KOPT-K1 (cell line): Measurements from ENCODE around the gene ELFN1.
"Not testable (repeated sequence)": the region's sequence is repeated elsewhere in the genome, so short reads cannot be mapped to it uniquely, and the experiment has no call there.

Experiments
- H3K27ac ChIP-seq: fragments of 200-600 bp; sonication (generic); 2 replicates; pipeline ENCODE4 v1.5.1; 2016; ENCODE audit warnings: antibody characterized with exemption, mild to moderate bottlenecking, low read depth, low read length; ENCODE audit not compliant: poor library complexity, severe bottlenecking
- H3K36me3 ChIP-seq: fragments of 200-600 bp; sonication (generic); 2 replicates; pipeline ENCODE4 v1.5.1; 2017; ENCODE audit warnings: antibody characterized with exemption, mild to moderate bottlenecking, low read length, moderate library complexity; ENCODE audit not compliant: insufficient read depth
- H3K9me3 ChIP-seq: fragments of 200-600 bp; sonication (generic); 2 replicates; pipeline ENCODE4 v1.5.1; 2017; ENCODE audit warnings: antibody characterized with exemption, low read length, mild to moderate bottlenecking; ENCODE audit not compliant: insufficient read depth, poor library complexity, severe bottlenecking

The ELFN1 gene

GRCh38 chr7:1757601-1758000 lies 87.5 kb downstream of the ELFN1 start:
- no peak overlapping the region for H3K27ac ChIP-seq
- H3K9me3 ChIP-seq, result peaks cover 3% of the 10 kb centered on the region
- H3K36me3 ChIP-seq, result no peaks in the 10 kb centered on the region

DNA sequence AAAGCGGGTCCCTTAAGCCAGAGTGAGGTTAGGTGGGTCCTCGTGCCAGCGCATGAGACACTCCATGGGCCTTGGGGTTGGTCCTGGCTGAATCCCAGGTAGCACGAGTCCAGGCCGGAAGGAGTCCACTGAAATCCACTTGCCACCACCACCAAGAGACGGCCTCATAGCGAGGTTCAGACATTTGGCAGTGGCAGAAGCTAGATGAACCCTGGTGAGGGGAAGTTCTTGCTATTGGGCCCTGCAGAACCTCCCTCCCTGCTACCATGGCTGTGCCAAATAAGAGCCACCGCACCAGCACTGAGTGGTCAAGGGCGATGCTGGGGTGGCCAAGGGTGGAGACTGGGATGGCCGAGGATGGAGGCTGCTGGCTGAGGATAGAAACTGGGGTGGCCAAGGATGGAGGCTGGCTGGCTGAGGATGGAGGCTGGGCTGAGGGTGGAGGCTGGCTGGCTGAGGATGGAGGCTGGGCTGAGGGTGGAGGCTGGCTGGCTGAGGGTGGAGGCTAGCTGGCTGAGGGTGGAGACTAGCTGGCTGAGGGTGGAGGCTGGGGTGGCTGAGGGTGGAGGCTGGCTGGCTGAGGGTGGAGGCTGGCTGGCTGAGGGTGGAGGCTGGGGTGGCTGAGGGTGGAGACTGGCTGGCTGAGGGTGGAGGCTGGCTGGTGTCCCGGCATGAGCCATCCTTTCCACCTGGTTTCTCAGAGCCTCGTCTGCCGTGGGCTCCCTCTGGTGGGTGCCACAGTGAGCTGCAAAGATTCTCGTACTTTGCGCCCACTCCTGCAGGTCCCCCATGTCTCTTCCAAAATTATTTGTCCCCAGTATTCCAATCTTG lies 88.2 kb downstream of the ELFN1 start:
- peaks cover 9% of the 10 kb centered on the region for H3K9me3 ChIP-seq
- no peak overlapping the region for H3K27ac ChIP-seq
- no peaks in the 10 kb centered on the region for H3K36me3 ChIP-seq

- peaks cover 17% of the 10 kb centered on the region for H3K9me3 ChIP-seq
- H3K27ac ChIP-seq, result no peak overlapping the region
- H3K36me3 ChIP-seq, result no peaks in the 10 kb centered on the region
Observed at GRCh38 chr7:1758859-1759521, 88.9 kb downstream of the ELFN1 start.

DNA sequence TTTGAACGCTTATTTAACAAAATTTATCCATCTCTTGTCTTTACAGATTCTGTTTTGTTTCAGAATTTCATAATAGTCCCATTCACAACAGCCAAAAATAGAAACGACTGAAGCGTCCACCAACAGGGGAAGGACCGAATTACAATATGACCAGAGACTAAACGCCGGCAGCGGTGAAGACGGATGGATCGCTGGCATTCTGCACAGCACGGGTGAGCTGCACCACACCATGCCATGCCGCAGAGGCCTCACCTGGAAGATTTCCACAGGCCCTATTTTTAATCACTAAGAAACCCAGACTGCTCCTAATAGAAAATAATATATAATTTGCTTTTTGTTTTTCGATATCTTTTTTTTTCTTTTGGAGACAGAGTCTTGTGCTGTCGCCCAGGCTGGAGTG lies 91.0 kb downstream of the ELFN1 start:
- Histone ChIP-seq H3K27ac (no peak overlapping the region), H3K9me3 (peaks cover 27% of the 10 kb centered on the region), H3K36me3 (no peaks in the 10 kb centered on the region)

DNA sequence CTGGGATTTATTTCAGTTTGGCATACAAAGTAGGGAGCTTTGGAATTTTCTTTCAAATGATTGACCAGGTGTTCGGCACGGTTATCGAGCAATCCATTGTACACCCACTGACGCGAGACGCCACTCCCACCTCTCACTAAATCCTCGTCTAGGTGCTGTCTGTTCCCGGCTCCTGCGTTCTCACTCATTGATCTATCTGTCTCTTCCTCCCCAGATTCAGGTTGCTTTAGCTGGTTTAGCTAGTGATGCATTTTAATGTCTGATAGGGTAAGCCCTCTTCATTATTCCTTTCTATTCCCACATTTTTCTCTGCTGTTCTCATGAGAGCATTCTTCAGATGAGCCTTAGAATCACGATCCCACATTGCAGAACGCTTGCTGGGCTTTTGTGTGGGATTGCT lies 91.7 kb downstream of the ELFN1 start:
- Histone ChIP-seq H3K27ac (no peak overlapping the region), H3K36me3 (no peaks in the 10 kb centered on the region), H3K9me3 (peaks cover 27% of the 10 kb centered on the region)

DNA sequence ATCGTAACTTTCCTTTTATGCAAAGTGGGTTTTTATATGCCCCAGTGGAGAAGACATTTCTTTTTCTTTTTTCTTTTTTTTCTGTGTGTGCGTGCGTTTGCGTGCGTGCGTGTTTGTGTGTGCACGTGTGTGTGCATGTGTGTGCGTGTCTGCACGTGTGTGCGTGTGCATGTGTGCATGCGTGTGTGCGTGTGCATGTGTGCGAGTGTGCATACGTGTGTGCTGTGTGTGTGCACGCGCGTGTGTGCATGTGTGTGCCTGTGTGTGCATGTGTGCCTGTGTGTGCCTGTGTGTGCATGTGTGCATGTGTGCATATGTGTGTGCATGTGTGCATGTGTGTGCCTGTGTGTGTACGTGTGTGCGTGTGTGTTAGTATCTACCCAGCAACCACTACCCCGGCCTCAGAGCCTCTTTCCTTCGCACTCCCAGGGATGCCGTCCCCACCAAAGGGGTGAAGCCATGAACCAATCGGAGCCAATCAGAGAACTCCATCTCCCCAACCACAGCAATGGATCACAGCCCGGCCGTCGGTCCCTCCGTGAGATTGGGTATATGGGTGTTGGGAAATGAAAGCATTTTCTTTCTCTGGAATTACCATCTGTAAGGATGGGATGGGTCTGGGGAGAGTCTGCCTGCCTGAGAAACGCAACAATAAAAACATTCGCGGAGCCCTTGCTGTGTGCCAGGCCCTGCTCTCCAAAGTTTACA lies 92.3 kb downstream of the ELFN1 start:
- no peak overlapping the region for H3K27ac ChIP-seq
- no peaks in the 10 kb centered on the region for H3K36me3 ChIP-seq
- peaks cover 27% of the 10 kb centered on the region for H3K9me3 ChIP-seq

DNA sequence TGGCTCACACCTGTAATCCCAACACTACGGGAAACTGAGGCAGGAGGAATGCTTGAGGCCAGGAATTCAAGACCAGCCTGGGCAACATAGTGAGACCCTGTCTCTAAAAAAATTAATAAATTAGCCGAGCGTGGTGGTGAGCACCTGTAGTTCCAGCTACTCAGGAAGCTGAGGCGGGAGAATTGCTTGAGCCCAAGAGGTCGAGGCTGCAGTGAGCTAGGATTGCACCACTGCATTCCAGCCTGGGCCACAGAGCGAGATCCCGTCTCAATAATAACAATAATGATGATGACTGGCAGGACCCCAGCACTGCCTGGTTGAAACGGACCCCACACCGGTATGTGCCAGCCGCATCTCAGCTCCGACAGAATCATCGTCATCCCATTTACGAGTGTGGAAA lies 93.0 kb downstream of the ELFN1 start:
- Histone ChIP-seq H3K9me3 (peaks cover 27% of the 10 kb centered on the region), H3K27ac (no peak overlapping the region), H3K36me3 (no peaks in the 10 kb centered on the region)

DNA sequence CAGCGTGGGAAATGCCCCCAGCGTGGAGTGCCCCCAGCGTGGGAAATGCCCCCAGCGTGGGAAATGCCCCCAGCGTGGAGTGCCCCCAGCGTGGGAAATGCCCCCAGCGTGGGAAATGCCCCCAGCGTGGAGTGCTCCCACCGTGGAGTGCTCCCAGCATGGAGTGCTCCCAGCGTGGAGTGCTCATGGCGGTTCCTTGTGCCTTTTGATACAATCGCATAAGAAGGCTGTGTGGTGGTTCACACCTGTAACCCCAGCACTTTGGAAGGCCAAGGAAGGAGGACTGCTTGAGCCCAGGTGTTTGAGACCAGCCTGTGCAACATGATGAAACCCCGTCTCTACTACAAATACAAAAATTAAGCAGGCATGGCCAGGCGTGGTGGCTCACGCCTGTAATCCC lies 93.8 kb downstream of the ELFN1 start:
- H3K36me3 ChIP-seq, H3K27ac ChIP-seq: not testable (repeated sequence)
- H3K9me3 ChIP-seq, result peaks cover 27% of the 10 kb centered on the region

GRCh38 chr7:1765336-1765735 lies 95.3 kb downstream of the ELFN1 start:
- H3K9me3 ChIP-seq, result peaks cover 27% of the 10 kb centered on the region
- no peak overlapping the region for H3K27ac ChIP-seq

GRCh38 chr7:1767524-1767923 lies 97.4 kb downstream of the ELFN1 start:
- H3K36me3 ChIP-seq, result no peaks in the 10 kb centered on the region
- H3K9me3 ChIP-seq, result peaks cover 25% of the 10 kb centered on the region

More at GRCh38 chr7:1765336-1765735, 95.3 kb downstream of the ELFN1 start:
- no peaks in the 10 kb centered on the region for H3K36me3 ChIP-seq

GRCh38 chr7:1768832-1769231 lies 98.8 kb downstream of the ELFN1 start:
- Histone ChIP-seq H3K27ac (no peak overlapping the region), H3K36me3 (no peaks in the 10 kb centered on the region)

More at GRCh38 chr7:1767524-1767923, 97.4 kb downstream of the ELFN1 start:
- no peak overlapping the region for H3K27ac ChIP-seq

DNA sequence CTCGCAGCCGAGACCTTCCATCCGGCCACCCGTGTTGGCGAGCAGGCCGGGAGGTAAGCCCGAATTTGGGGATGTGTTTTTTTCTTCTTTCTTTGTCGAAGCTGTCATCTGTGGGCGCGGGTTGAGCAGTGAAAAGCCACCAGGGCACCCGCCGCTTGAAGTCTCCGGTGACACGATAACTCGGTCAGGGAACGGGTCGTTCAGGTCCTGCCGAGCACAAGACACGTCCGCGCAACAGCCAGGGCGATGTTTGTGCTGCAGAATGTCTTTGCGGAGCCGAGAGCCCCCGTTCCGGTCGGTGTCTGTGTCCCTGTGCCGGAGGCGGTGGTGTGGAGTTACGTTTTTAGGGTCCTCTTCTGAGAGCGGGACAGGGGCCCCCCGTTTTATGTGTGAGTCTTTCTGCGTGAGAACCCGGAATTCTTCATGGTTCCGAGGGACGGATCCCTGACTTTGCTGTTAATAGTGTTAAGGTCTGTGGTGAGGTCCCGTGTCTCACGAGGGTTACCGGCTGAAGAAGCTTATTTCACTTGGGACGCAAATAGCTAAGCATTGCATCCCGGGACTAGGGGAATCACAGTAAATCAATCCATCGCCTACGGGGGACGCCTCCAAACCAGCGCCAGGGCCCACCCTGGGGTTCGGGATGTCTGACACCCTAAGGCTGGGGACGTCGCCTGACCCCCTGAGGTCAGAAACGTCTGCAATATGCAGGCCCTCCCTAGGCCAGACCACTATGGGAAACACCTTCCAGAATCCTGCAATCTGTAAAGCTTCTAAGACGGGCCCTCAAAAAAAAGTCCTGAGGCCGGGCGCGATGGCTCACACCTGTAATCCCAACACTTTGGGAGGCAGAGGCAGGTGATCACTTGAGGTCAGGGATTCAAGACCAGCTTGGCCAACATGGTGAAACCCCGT lies 99.5 kb downstream of the ELFN1 start:
- H3K9me3 ChIP-seq, result peaks cover 9% of the 10 kb centered on the region
- H3K27ac ChIP-seq, result no peak overlapping the region
- H3K36me3 ChIP-seq, result no peaks in the 10 kb centered on the region

More at GRCh38 chr7:1768832-1769231, 98.8 kb downstream of the ELFN1 start:
- peaks cover 14% of the 10 kb centered on the region for H3K9me3 ChIP-seq

GRCh38 chr7:1770331-1770730 lies 100.3 kb downstream of the ELFN1 start:
- H3K27ac ChIP-seq, result no peak overlapping the region
- H3K9me3 ChIP-seq, result peaks cover 5% of the 10 kb centered on the region
- H3K36me3 ChIP-seq, result no peaks in the 10 kb centered on the region

DNA sequence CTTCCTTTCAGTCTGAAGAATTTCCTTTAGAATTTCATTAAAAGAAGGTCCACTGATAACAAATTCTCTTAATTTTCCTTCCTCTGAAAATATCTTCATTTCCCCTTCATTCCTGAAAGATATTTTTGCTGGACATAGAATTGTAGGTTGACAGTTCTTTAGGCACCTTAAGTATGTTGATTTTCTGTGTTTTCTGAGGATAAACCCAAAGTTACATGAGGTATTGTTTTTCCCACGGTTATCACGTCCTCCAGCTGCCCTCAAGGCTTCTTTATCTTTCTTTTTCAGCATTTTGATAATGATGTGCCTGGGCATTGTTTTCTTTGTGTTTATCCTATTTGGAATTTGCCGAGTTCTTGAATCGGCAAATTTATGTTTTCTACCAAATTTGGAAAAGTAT lies 105.3 kb downstream of the ELFN1 start:
- Histone ChIP-seq H3K9me3 (peaks cover 29% of the 10 kb centered on the region), H3K36me3 (no peaks in the 10 kb centered on the region), H3K27ac (no peak overlapping the region)
